ENCODE measurements around the gene CDK5R1.
A peak's percentile ranks its signal among the peaks of the same experiment; 100 is the strongest.
"Not testable (repeated sequence)": the region's sequence is repeated elsewhere in the genome, so short reads cannot be mapped to it uniquely, and the experiment has no call there.

CDK5R1 gene

GRCh38 chr17:32486701-32487472 is at the start of gene CDK5R1:
Gene CDK5R1, plus strand, starts transcription at chr17:32486993. Its CDS starts 628 bp downstream, at chr17:32487621.
- peak in 1 of 2 donors; percentile 43 for DNase-seq (ENCODE audit: low read depth in 2 of 2, low spot score in 1 of 2)

GRCh38 chr17:32440722-32441121 is 46.1 kb upstream of the CDK5R1 start:
- DNase-seq (ENCODE audit: low read depth in 2 of 2, low spot score in 1 of 2) = no peak

- no peak for DNase-seq (ENCODE audit: low read depth in 2 of 2, low spot score in 1 of 2)
Observed at GRCh38 chr17:32441886-32442285, 44.9 kb upstream of the CDK5R1 start.

GRCh38 chr17:32443827-32444300 is 42.9 kb upstream of the CDK5R1 start:
- no peak for DNase-seq (ENCODE audit: low read depth in 2 of 2, low spot score in 1 of 2)

- DNase-seq (ENCODE audit: low read depth in 2 of 2, low spot score in 1 of 2) = peak; percentile 96 to 97
Observed at GRCh38 chr17:32444301-32445073, 42.3 kb upstream of the CDK5R1 start, which contains the start of gene PSMD11. Gene PSMD11, plus strand, starts transcription at chr17:32444510. Its CDS starts 14 bp downstream, at chr17:32444524.

GRCh38 chr17:32445074-32445415 is 41.7 kb upstream of the CDK5R1 start:
- DNase-seq (ENCODE audit: low read depth in 2 of 2, low spot score in 1 of 2) = no peak

- no peak for DNase-seq (ENCODE audit: low read depth in 2 of 2, low spot score in 1 of 2)
Observed at GRCh38 chr17:32445497-32445896, 41.3 kb upstream of the CDK5R1 start.

GRCh38 chr17:32445971-32446370 is 40.8 kb upstream of the CDK5R1 start:
- no peak for DNase-seq (ENCODE audit: low read depth in 2 of 2, low spot score in 1 of 2)

- no peak for DNase-seq (ENCODE audit: low read depth in 2 of 2, low spot score in 1 of 2)
Observed at GRCh38 chr17:32446949-32447348, 39.8 kb upstream of the CDK5R1 start.

GRCh38 chr17:32449963-32450362 is 36.8 kb upstream of the CDK5R1 start:
- DNase-seq (ENCODE audit: low read depth in 2 of 2, low spot score in 1 of 2) = no peak

GRCh38 chr17:32450379-32450778 is 36.4 kb upstream of the CDK5R1 start:
- DNase-seq (ENCODE audit: low read depth in 2 of 2, low spot score in 1 of 2) = not testable (repeated sequence)

GRCh38 chr17:32451879-32452278 is 34.9 kb upstream of the CDK5R1 start:
- no peak for DNase-seq (ENCODE audit: low read depth in 2 of 2, low spot score in 1 of 2)

- no peak for DNase-seq (ENCODE audit: low read depth in 2 of 2, low spot score in 1 of 2)
Observed at GRCh38 chr17:32452281-32452680, 34.5 kb upstream of the CDK5R1 start.

GRCh38 chr17:32453370-32453769 is 33.4 kb upstream of the CDK5R1 start:
- DNase-seq (ENCODE audit: low read depth in 2 of 2, low spot score in 1 of 2) = no peak

- DNase-seq (ENCODE audit: low read depth in 2 of 2, low spot score in 1 of 2) = no peak
Observed at GRCh38 chr17:32458371-32458770, 28.4 kb upstream of the CDK5R1 start.

GRCh38 chr17:32460054-32460453 is 26.7 kb upstream of the CDK5R1 start:
- no peak for DNase-seq (ENCODE audit: low read depth in 2 of 2, low spot score in 1 of 2)

- DNase-seq (ENCODE audit: low read depth in 2 of 2, low spot score in 1 of 2) = no peak
Observed at GRCh38 chr17:32461498-32461852, 25.3 kb upstream of the CDK5R1 start.

- peak in 1 of 2 donors; percentile 43 for DNase-seq (ENCODE audit: low read depth in 2 of 2, low spot score in 1 of 2)
Observed at GRCh38 chr17:32461853-32462617, 24.8 kb upstream of the CDK5R1 start.

GRCh38 chr17:32463304-32463703 is 23.5 kb upstream of the CDK5R1 start:
- DNase-seq (ENCODE audit: low read depth in 2 of 2, low spot score in 1 of 2) = no peak

GRCh38 chr17:32464374-32464773 is 22.4 kb upstream of the CDK5R1 start:
- no peak for DNase-seq (ENCODE audit: low read depth in 2 of 2, low spot score in 1 of 2)

- DNase-seq (ENCODE audit: low read depth in 2 of 2, low spot score in 1 of 2) = no peak
Observed at GRCh38 chr17:32467949-32468348, 18.8 kb upstream of the CDK5R1 start.
